ENCODE results near the gene PKHD1. TPM values are rescaled to one million over a fixed set of nuclear protein-coding genes. Genes with fewer than 3 reads are reported as not detected.
A peak's percentile ranks its signal among the peaks of the same experiment; 100 is the strongest.

The PKHD1 gene
- total and polyA plus RNA-seq, 4 donors = 0.06 TPM; not detected in 3

GRCh38 chr6:51598171-51598570 lies 489.2 kb downstream of the PKHD1 start:
- intact Hi-C loops (cut with DNase I) = no loop called here
- no peak overlapping the region for H3K4me3 ChIP-seq (ENCODE audit: low read length in 2 of 2)
- no peak for ATAC-seq (ENCODE audit: low FRiP score)
- 87 to 89% methylated on average over 18 of the region's 18 CpGs for WGBS, 2 donors
- H3K27me3 ChIP-seq (ENCODE audit: control insufficient read depth in 1 of 2, insufficient read depth in 2 of 2, low read length in 1 of 2) = no peaks in the 10 kb centered on the region
- no peaks in the 10 kb centered on the region for H3K4me1 ChIP-seq (ENCODE audit: control insufficient read depth in 1 of 2, insufficient read depth in 2 of 2, low read length in 2 of 2)
- no peak overlapping the region for H3K27ac ChIP-seq (ENCODE audit: low read depth in 1 of 2, low read length in 2 of 2)
- DNase-seq = peak in 1 of 2 donors; percentile 29
- H3K36me3 ChIP-seq (ENCODE audit: control insufficient read depth in 1 of 2, insufficient read depth in 2 of 2, low read length in 1 of 2) = no peaks in the 10 kb centered on the region
- peaks cover 2% of the 10 kb centered on the region for H3K9me3 ChIP-seq (ENCODE audit: control insufficient read depth, low read length)

- DNase-seq (no peak), ATAC-seq (ENCODE audit: low FRiP score) (no peak)
- WGBS, 2 donors = 69 to 77% methylated on average over 1 of the region's 1 CpG
- Histone ChIP-seq H3K27ac (ENCODE audit: low read depth in 1 of 2, low read length in 2 of 2) (no peak overlapping the region), H3K36me3 (ENCODE audit: control insufficient read depth in 1 of 2, insufficient read depth in 2 of 2, low read length in 1 of 2) (no peaks in the 10 kb centered on the region), H3K4me3 (ENCODE audit: low read length in 2 of 2) (no peak overlapping the region), H3K4me1 (ENCODE audit: control insufficient read depth in 1 of 2, insufficient read depth in 2 of 2, low read length in 2 of 2) (no peaks in the 10 kb centered on the region), H3K9me3 (ENCODE audit: control insufficient read depth, low read length) (peaks cover 2% of the 10 kb centered on the region), H3K27me3 (ENCODE audit: control insufficient read depth in 1 of 2, insufficient read depth in 2 of 2, low read length in 1 of 2) (no peaks in the 10 kb centered on the region)
- intact Hi-C loops (cut with DNase I) = no loop called here
Measured at GRCh38 chr6:51594981-51595380, 492.4 kb downstream of the PKHD1 start.

DNA sequence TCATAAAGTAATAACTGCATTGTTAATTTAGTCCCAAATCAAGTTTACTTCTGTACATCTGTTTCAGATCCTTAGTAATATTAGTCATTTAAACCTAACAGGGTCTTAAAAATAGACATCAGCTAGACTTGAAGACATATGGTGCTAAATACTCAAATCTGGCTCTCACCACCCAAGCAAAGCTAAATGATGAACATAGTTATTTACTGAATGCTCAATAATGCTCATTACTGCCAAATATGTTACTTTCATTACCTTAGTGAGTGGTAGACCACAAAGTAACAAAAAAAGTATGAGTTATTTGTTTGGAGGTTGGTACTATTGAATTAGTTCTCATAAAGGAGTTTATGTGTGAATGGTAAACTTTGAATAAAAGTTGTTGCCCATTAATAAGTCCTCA lies 502.1 kb downstream of the PKHD1 start:
- no peaks in the 10 kb centered on the region for H3K36me3 ChIP-seq (ENCODE audit: control insufficient read depth in 1 of 2, insufficient read depth in 2 of 2, low read length in 1 of 2)
- DNase-seq (no peak), ATAC-seq (ENCODE audit: low FRiP score) (no peak)
- no peaks in the 10 kb centered on the region for H3K9me3 ChIP-seq (ENCODE audit: control insufficient read depth, low read length)
- no peaks in the 10 kb centered on the region for H3K4me1 ChIP-seq (ENCODE audit: control insufficient read depth in 1 of 2, insufficient read depth in 2 of 2, low read length in 2 of 2)
- no peaks in the 10 kb centered on the region for H3K27me3 ChIP-seq (ENCODE audit: control insufficient read depth in 1 of 2, insufficient read depth in 2 of 2, low read length in 1 of 2)
- no peak overlapping the region for H3K27ac ChIP-seq (ENCODE audit: low read depth in 1 of 2, low read length in 2 of 2)
- no peak overlapping the region for H3K4me3 ChIP-seq (ENCODE audit: low read length in 2 of 2)
- intact Hi-C loops (cut with DNase I) = no loop called here

DNA sequence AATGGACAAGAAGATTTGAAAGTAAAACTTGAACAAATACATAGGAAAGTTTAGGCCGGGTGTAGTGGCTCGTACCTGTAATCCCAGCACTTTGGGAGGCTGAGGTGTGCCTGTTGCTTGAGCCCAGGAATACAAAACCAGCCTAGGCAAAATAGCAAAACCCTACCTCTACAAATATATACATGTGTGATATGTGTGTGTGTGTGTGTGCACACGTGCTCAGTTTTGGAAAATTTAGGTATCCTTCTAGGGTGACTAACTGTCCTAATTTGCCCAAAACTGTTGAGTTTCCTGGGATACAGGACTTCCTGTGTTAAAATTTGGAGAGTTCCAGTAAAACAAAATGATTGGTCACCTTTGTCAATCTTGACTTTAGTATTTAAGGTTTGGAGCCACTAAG lies 503.2 kb downstream of the PKHD1 start:
- Histone ChIP-seq H3K4me3 (ENCODE audit: low read length in 2 of 2) (no peak overlapping the region), H3K9me3 (ENCODE audit: control insufficient read depth, low read length) (no peaks in the 10 kb centered on the region), H3K27ac (ENCODE audit: low read depth in 1 of 2, low read length in 2 of 2) (no peak overlapping the region), H3K27me3 (ENCODE audit: control insufficient read depth in 1 of 2, insufficient read depth in 2 of 2, low read length in 1 of 2) (no peaks in the 10 kb centered on the region), H3K36me3 (ENCODE audit: control insufficient read depth in 1 of 2, insufficient read depth in 2 of 2, low read length in 1 of 2) (no peaks in the 10 kb centered on the region), H3K4me1 (ENCODE audit: control insufficient read depth in 1 of 2, insufficient read depth in 2 of 2, low read length in 2 of 2) (no peaks in the 10 kb centered on the region)
- DNase-seq = no peak
- WGBS, 2 donors = 88 to 89% methylated on average over 3 of the region's 3 CpGs
- intact Hi-C loops (cut with DNase I) = no loop called here
- ATAC-seq (ENCODE audit: low FRiP score) = no peak

DNA sequence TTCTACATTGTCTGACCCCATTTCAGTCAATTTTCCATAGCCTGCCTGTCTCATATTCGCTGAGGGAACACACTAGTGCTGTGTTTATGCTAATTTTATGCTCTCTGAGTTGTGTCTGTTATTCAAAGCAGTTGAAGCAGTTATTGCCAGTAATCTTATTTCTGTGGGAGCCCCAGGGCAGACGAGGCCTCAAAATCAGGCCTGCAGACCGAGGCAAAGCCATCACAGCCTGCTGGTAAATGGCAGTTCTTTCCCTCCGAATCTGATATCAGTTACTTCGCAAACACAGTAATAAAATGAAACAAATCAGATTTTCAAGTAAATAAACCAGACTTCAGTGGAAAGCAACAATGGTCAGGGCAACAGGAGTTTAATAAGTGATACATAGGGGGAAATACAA lies 508.4 kb downstream of the PKHD1 start:
- ATAC-seq (ENCODE audit: low FRiP score) = no peak
- Histone ChIP-seq H3K4me3 (ENCODE audit: low read length in 2 of 2) (no peak overlapping the region), H3K9me3 (ENCODE audit: control insufficient read depth, low read length) (no peaks in the 10 kb centered on the region), H3K27ac (ENCODE audit: low read depth in 1 of 2, low read length in 2 of 2) (no peak overlapping the region), H3K27me3 (ENCODE audit: control insufficient read depth in 1 of 2, insufficient read depth in 2 of 2, low read length in 1 of 2) (no peaks in the 10 kb centered on the region), H3K4me1 (ENCODE audit: control insufficient read depth in 1 of 2, insufficient read depth in 2 of 2, low read length in 2 of 2) (no peaks in the 10 kb centered on the region), H3K36me3 (ENCODE audit: control insufficient read depth in 1 of 2, insufficient read depth in 2 of 2, low read length in 1 of 2) (no peaks in the 10 kb centered on the region)
- DNase-seq = no peak
- intact Hi-C loops (cut with DNase I) = no loop called here
- WGBS, 2 donors = 75 to 78% methylated on average over 5 of the region's 5 CpGs

DNA sequence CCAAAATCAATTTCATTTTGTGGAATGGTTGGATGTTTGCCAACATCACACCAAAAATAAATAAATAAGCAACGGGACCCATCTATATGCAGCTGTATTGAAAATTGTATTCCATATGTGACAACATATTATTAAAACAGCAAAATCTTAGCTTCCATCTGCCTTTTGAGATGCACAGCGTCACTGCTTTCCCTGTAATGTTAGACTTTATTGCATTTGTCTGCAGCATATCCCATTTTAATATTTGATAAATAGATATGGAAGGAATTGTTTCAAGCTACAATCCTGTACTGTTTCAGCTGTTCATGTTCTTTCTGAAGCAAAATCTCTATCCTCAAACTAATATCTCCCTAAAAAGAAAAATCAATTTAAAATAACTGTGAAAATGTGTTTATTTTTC lies 509.1 kb downstream of the PKHD1 start:
- ATAC-seq (ENCODE audit: low FRiP score) = no peak
- Histone ChIP-seq H3K36me3 (ENCODE audit: control insufficient read depth in 1 of 2, insufficient read depth in 2 of 2, low read length in 1 of 2) (no peaks in the 10 kb centered on the region), H3K4me1 (ENCODE audit: control insufficient read depth in 1 of 2, insufficient read depth in 2 of 2, low read length in 2 of 2) (no peaks in the 10 kb centered on the region), H3K4me3 (ENCODE audit: low read length in 2 of 2) (no peak overlapping the region), H3K9me3 (ENCODE audit: control insufficient read depth, low read length) (no peaks in the 10 kb centered on the region), H3K27me3 (ENCODE audit: control insufficient read depth in 1 of 2, insufficient read depth in 2 of 2, low read length in 1 of 2) (no peaks in the 10 kb centered on the region), H3K27ac (ENCODE audit: low read depth in 1 of 2, low read length in 2 of 2) (no peak overlapping the region)
- DNase-seq = no peak
- WGBS, 2 donors = 44 to 51% methylated on average over 2 of the region's 2 CpGs
- intact Hi-C loops (cut with DNase I) = no loop called here

- DNase-seq = no peak
- 90% methylated on average over 1 of the region's 1 CpG for WGBS, 2 donors
- no peak for ATAC-seq (ENCODE audit: low FRiP score)
- H3K9me3 ChIP-seq (ENCODE audit: control insufficient read depth, low read length) = no peaks in the 10 kb centered on the region
- H3K27me3 ChIP-seq (ENCODE audit: control insufficient read depth in 1 of 2, insufficient read depth in 2 of 2, low read length in 1 of 2) = no peaks in the 10 kb centered on the region
- no peaks in the 10 kb centered on the region for H3K4me1 ChIP-seq (ENCODE audit: control insufficient read depth in 1 of 2, insufficient read depth in 2 of 2, low read length in 2 of 2)
- H3K4me3 ChIP-seq (ENCODE audit: low read length in 2 of 2) = no peak overlapping the region
- no peak overlapping the region for H3K27ac ChIP-seq (ENCODE audit: low read depth in 1 of 2, low read length in 2 of 2)
- intact Hi-C loops (cut with DNase I) = no loop called here
- no peaks in the 10 kb centered on the region for H3K36me3 ChIP-seq (ENCODE audit: control insufficient read depth in 1 of 2, insufficient read depth in 2 of 2, low read length in 1 of 2)
Measured at GRCh38 chr6:51574040-51574439, 513.4 kb downstream of the PKHD1 start.

- no peaks in the 10 kb centered on the region for H3K4me1 ChIP-seq (ENCODE audit: control insufficient read depth in 1 of 2, insufficient read depth in 2 of 2, low read length in 2 of 2)
- H3K36me3 ChIP-seq (ENCODE audit: control insufficient read depth in 1 of 2, insufficient read depth in 2 of 2, low read length in 1 of 2) = no peaks in the 10 kb centered on the region
- no peaks in the 10 kb centered on the region for H3K27me3 ChIP-seq (ENCODE audit: control insufficient read depth in 1 of 2, insufficient read depth in 2 of 2, low read length in 1 of 2)
- no peak for DNase-seq
- no peaks in the 10 kb centered on the region for H3K9me3 ChIP-seq (ENCODE audit: control insufficient read depth, low read length)
- no peak for ATAC-seq (ENCODE audit: low FRiP score)
- H3K27ac ChIP-seq (ENCODE audit: low read depth in 1 of 2, low read length in 2 of 2) = no peak overlapping the region
- no peak overlapping the region for H3K4me3 ChIP-seq (ENCODE audit: low read length in 2 of 2)
- 92 to 97% methylated on average over 1 of the region's 1 CpG for WGBS, 2 donors
- intact Hi-C loops (cut with DNase I) = no loop called here
Measured at GRCh38 chr6:51571168-51571567, 516.2 kb downstream of the PKHD1 start.

DNA sequence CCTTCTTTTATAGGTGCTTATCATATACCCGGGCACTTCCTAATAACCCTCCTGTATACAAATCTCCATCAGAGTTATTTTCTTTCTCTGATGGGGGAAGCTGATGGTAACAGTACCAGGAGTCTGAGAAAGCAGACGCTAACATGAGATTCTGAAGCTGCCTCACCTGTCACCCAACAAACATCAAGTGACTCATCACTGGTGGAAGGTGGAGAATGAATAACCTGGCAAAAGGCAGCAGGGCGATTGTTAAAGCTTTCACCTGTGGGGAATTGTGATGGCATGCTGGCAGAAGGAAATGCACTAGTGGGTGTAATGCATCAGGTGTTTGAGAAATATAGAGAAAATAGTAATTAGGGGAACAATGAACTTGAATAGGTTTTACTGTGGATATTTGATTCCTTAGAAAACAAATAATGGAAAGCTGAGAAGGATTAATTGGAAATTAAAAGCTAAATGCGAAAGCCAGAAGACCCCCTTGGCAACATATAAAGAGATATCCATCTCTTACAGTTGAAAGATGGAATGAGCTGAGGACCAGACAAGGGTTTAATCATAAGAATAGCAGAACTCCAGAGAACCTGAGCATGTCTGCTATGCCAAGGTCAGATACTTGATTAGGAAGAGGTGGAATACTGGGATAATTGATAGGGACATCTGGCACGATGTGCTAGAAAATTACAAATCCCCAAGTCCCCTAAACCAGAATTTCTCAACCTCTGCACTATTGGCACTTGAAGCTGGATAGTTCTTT lies 517.1 kb downstream of the PKHD1 start:
- DNase-seq (no peak), ATAC-seq (ENCODE audit: low FRiP score) (no peak)
- H3K9me3 ChIP-seq (ENCODE audit: control insufficient read depth, low read length) = no peaks in the 10 kb centered on the region
- H3K36me3 ChIP-seq (ENCODE audit: control insufficient read depth in 1 of 2, insufficient read depth in 2 of 2, low read length in 1 of 2) = no peaks in the 10 kb centered on the region
- WGBS, 2 donors = 85 to 86% methylated on average over 5 of the region's 5 CpGs
- intact Hi-C loops (cut with DNase I) = no loop called here
- no peak overlapping the region for H3K4me3 ChIP-seq (ENCODE audit: low read length in 2 of 2)
- H3K27me3 ChIP-seq (ENCODE audit: control insufficient read depth in 1 of 2, insufficient read depth in 2 of 2, low read length in 1 of 2) = no peaks in the 10 kb centered on the region
- no peak overlapping the region for H3K27ac ChIP-seq (ENCODE audit: low read depth in 1 of 2, low read length in 2 of 2)
- no peaks in the 10 kb centered on the region for H3K4me1 ChIP-seq (ENCODE audit: control insufficient read depth in 1 of 2, insufficient read depth in 2 of 2, low read length in 2 of 2)
